ENCODE measurements around the gene CDC5L.

CDC5L gene

GRCh38 chr6:44477293-44477894 is 89.9 kb downstream of the CDC5L start:
- DNase-seq: no peak

GRCh38 chr6:44478158-44478557 is 90.7 kb downstream of the CDC5L start:
- no peak for DNase-seq

- DNase-seq: no peak
These were observed 91.2 kb downstream of the CDC5L start for GRCh38 chr6:44478591-44479254.

- no peak for DNase-seq
These were observed 92.6 kb downstream of the CDC5L start for GRCh38 chr6:44480097-44480541.

- DNase-seq: no peak
These were observed 93.5 kb downstream of the CDC5L start for GRCh38 chr6:44481056-44481455.

GRCh38 chr6:44481760-44482159 is 94.3 kb downstream of the CDC5L start:
- no peak for DNase-seq

- DNase-seq: no peak
These were observed 98.3 kb downstream of the CDC5L start for GRCh38 chr6:44485601-44486401.

- DNase-seq: no peak
These were observed 99.5 kb downstream of the CDC5L start for GRCh38 chr6:44487002-44487401.

- no peak for DNase-seq
These were observed 100.1 kb downstream of the CDC5L start for GRCh38 chr6:44487586-44487985.

- no peak for DNase-seq
These were observed 102.6 kb downstream of the CDC5L start for GRCh38 chr6:44489910-44490604.

GRCh38 chr6:44493132-44493531 is 105.6 kb downstream of the CDC5L start:
- no peak for DNase-seq

- DNase-seq: peak; percentile 22
These were observed 106.1 kb downstream of the CDC5L start for GRCh38 chr6:44493593-44493992.

GRCh38 chr6:44494011-44494501 is 106.5 kb downstream of the CDC5L start:
- DNase-seq: peak; percentile 13

- DNase-seq: peak; percentile 8
These were observed 107.8 kb downstream of the CDC5L start for GRCh38 chr6:44495036-44495901.

GRCh38 chr6:44496665-44497369 is 109.3 kb downstream of the CDC5L start:
- DNase-seq: peak; percentile 13

GRCh38 chr6:44497807-44498206 is 110.3 kb downstream of the CDC5L start:
- DNase-seq: no peak

GRCh38 chr6:44498436-44498835 is 110.9 kb downstream of the CDC5L start:
- no peak for DNase-seq

GRCh38 chr6:44499609-44500008 is 112.1 kb downstream of the CDC5L start:
- DNase-seq: no peak

Measured in activated CD8-positive, alpha-beta memory T cell treated with anti-CD3 and anti-CD28 coated beads, Interleukin-2, amount 50 U/mL, for 48 hours (primary cell).